ENCODE results near the gene OR7D2.
"Not testable (repeated sequence)": the region's sequence is repeated elsewhere in the genome, so short reads cannot be mapped to it uniquely, and the experiment has no call there.

The OR7D2 gene

GRCh38 chr19:9165261-9165660 is 13.5 kb upstream of the OR7D2 start:
- FAIRE-seq (no peak), DNase-seq (ENCODE audit: insufficient read length, low spot score) (no peak)
- TF ChIP-seq POLR2A (IDR thresholded peaks at IDR 0.05; ENCODE audit: low read depth, low read length) = no peak

- no peak for TF ChIP-seq POLR2A (IDR thresholded peaks at IDR 0.05; ENCODE audit: low read depth, low read length)
- no peak for DNase-seq (ENCODE audit: insufficient read length, low spot score)
- no peak for FAIRE-seq
These were observed 11.9 kb upstream of the OR7D2 start for GRCh38 chr19:9166846-9167245.

DNA sequence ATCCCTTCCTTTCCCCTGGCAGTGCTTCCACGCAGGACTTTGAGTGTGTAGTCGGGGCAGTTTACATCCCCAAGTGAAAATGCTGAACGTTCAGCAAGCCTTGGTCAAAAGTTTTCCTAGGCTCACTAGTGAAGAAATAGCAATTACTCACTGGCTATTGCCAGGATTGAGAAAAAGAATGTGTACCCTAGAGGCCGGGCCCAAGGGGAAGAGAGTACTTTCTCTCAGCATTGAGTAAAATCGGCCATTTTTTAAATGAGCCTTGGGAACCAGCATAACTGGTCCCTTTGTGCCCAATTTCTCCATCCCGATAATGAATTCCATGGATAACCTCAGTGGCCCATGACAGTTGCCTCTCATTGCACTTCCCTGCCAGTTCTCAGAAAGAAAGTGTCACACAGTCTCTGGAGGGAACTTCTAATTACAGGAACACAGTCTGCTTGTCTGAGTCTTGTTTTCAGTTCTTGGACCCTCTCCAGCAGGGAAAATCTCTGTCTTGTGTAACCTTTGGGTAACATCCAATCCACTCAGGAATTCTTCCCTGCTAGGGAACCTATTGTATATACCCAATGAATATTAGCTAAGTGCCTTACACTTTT is 7.3 kb upstream of the OR7D2 start:
- FAIRE-seq = no peak

GRCh38 chr19:9175326-9175725 is 3.5 kb upstream of the OR7D2 start:
- TF ChIP-seq POLR2A (IDR thresholded peaks at IDR 0.05; ENCODE audit: low read depth, low read length) = no peak
- FAIRE-seq = no peak
- DNase-seq (ENCODE audit: insufficient read length, low spot score) = no peak

More for the DNA sequence above, 7.3 kb upstream of the OR7D2 start:
- no peak for DNase-seq (ENCODE audit: insufficient read length, low spot score)
- no peak for TF ChIP-seq POLR2A (IDR thresholded peaks at IDR 0.05; ENCODE audit: low read depth, low read length)

DNA sequence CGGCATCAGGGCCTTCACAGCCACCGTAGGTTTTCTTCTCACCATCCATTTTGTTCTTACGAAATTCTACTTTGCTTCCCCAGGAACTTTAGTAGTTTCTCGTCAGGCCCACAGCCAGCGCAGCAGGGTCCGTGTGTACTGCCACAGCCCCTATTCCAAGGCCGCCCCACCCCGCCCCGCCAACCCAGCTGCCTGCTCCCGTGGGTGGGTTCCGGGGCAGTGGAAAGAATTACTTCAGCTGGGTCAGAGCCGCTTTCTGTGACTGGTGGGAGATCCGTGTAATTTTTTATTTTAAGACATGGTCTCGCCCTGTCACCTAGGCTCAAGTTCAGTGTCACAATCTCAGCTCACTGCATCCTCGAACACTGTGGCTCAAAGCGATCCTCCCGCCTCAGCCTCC is 4.2 kb downstream of the OR7D2 start:
- DNase-seq (ENCODE audit: insufficient read length, low spot score) (no peak), FAIRE-seq (no peak)
- TF ChIP-seq POLR2A (IDR thresholded peaks at IDR 0.05; ENCODE audit: low read depth, low read length) = no peak

DNA sequence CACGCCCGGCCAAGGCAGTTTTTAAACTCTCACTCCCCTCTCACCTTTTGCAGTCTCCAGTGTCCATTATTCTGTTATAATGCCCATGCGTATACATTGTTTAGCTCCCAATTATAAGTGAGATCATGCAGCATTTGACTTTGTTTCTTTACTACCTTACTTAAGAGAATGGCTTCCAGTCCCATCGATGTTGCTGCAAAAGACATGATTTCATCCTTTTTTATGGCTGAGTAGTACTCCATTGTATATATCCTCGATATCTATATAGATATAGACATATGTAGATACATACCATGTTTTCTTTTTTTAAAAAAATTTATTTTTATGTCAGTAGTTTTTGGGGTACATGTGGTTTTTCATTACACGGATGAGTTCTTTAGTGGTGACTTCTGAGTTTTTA is 8.4 kb downstream of the OR7D2 start:
- no peak for TF ChIP-seq POLR2A (IDR thresholded peaks at IDR 0.05; ENCODE audit: low read depth, low read length)
- DNase-seq (ENCODE audit: insufficient read length, low spot score) = no peak
- no peak for FAIRE-seq

DNA sequence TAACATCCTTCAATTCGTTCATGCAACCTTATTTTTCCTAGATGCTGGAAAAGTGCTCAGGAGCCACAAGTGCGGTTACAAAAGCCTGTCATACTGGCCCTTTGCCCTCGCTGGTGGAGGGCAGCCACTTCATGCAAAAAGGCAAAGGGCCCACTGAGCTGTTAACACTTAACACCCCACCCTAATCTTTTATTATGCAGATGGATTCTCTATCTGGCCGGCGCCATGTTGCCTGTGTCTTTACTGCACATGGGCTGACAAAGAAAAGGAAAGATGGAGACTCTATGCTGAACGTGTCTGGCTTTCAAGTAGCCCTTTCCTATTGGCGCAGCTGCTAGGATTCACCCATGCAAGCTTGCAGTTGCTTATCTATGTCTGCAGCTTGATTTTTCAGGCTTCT is 10.8 kb downstream of the OR7D2 start:
- TF ChIP-seq POLR2A (IDR thresholded peaks at IDR 0.05; ENCODE audit: low read depth, low read length) = no peak
- FAIRE-seq (no peak), DNase-seq (ENCODE audit: insufficient read length, low spot score) (no peak)

DNA sequence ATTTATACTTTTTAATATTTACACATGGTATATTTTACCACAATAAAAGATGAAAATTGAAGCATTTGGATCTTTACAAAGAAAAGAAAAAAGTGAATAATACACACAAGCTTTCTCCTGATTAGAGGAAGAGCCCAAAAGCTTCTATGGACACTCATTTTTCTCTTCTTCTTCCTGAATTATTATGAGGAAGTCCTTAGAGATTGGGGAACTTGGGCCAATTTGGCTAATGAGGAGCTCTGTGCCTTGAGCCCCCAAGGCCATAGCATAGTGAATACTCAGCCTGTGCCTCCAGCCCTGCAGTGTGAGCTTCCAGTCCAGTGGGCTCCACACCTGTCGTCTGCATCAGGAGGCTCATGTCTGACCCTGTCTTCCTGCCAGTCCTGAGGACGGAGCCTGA is 19.3 kb downstream of the OR7D2 start:
- not testable (repeated sequence) for FAIRE-seq; DNase-seq (ENCODE audit: insufficient read length, low spot score)

DNA sequence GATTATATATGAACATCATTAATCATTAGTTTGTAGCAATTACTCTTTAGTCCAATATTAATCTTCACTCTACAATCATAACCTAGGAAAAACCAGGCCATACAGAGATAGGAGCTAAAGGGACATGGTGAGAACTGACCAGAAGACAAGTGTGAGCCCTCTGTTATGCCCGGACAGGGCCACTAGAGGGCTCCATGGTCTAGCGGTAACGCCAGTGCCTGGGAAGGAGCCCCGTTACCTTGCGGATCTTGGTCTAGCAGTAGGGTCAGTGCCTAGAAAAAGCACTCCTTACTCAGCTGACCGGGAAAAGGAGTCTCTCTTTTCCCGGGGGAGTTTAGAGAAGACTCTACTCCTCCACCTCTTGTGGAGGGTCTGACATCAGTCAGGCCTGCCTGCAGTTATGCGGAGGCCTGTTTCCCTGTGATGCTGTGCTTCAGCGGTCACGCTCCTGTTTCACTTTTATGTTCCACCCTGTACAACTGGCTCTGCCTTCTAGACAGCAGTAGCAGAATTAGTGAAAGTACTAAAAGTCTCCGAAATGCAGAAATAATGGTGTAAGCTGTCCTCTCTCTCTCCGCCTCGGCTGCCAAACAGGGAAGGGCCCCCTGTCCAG is 26.8 kb downstream of the OR7D2 start:
- no peak for TF ChIP-seq POLR2A (IDR thresholded peaks at IDR 0.05; ENCODE audit: low read depth, low read length)
- DNase-seq (ENCODE audit: insufficient read length, low spot score) = peak; percentile 19
- peak; percentile 70 for FAIRE-seq

DNA sequence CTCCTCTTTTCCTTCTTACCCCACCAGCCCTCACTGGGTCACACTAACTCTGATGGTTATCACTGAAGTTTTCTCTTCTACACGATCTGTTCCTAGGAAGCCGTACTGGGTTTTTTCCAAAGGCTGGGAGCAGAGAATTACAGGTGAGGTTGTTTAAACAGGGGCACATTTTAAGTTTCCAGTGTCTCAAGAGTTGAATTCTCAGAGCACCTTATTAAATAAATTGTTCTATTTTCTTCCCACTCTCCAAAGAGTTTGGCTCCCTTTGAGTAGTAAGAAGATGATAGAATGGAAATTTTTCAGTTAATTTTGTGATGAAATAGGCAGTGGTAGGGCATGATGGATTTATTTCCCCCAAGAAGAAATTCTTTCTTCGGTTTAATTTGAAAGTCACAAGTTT is 40.7 kb downstream of the OR7D2 start, which contains the start of gene OR7D4:
OR7D4 (minus strand) TSS at position 101 of the 400 bp plus-strand sequence. CDS start 4,752 bp downstream, outside the sequence.
- TF ChIP-seq POLR2A (IDR thresholded peaks at IDR 0.05; ENCODE audit: low read depth, low read length) = no peak
- DNase-seq (ENCODE audit: insufficient read length, low spot score) (no peak), FAIRE-seq (no peak)
